K562 (cell line): ENCODE results near the gene SMCO3. TPM values are rescaled to one million over a fixed set of nuclear protein-coding genes. Genes with fewer than 3 reads are reported as not detected.

Experiments used
- ATAC-seq: fragments of 200-7000 bp; cut with Tn5 transposase; 3 replicates; pipeline ENCODE4 v1.9.1; 2020; ENCODE audit warnings: moderate library complexity
- BruUV-seq: library from RNA; stranded (reverse); fragments of 400-500 nt; replicated peaks from 2 replicates; lab custom pipeline; 2021; lab: Mats Ljungman, UMichigan
- CTCF ChIA-PET: fragments of 300-600 bp; formaldehyde crosslinking; extraction: SDS; loops from one replicate; lab custom pipeline; 2021; ENCODE audit warnings: low intra/inter-chr PET ratio; lab: Yijun Ruan, JAX
- POLR2A ChIA-PET: fragments of 300-600, 350-650 bp; sonication (Branson Sonifier 250); formaldehyde crosslinking; extraction: SDS; loops from one replicate; lab custom pipeline; 2021; ENCODE audit warnings: antibody characterized with exemption, inconsistent platforms; lab: Yijun Ruan, JAX
- DNase-seq, 4 experiments: peaks; one replicate each; pipeline versions ENCODE4 v3.0.0 to v3.0.0-alpha.2; 2011 to 2018; ENCODE audit warnings: low spot score in 3 of 4, mixed read lengths in 3 of 4; ENCODE audit errors: extremely low read depth in 1 of 4
- FAIRE-seq: peaks from 2 replicates; lab custom pipeline; 2011; peaks lifted over from hg19 to GRCh38; lab: Jason Lieb, UNC
- H2AFZ ChIP-seq: 2 replicates; pipeline ENCODE4 v1.6.0; 2011; ENCODE audit warnings: low read depth, low read length, control low read depth, inconsistent platforms
- H3K27ac ChIP-seq: fragments of 200-600 bp; 3 replicates; pipeline ENCODE4 v1.8.0; 2011; ENCODE audit warnings: low read depth, mild to moderate bottlenecking, control low read depth, inconsistent platforms, low read length, moderate library complexity, mixed read lengths; ENCODE audit errors: extremely low read depth
- H3K27me3 ChIP-seq, 2 experiments: fragments of 300-600 bp in 1 of 2; 2 replicates in 1 of 2; 3 replicates in 1 of 2; pipeline versions ENCODE4 v1.6.0 to v1.8.0; 2011; ENCODE audit warnings: inconsistent platforms in 2 of 2, low read length in 2 of 2, mild to moderate bottlenecking in 1 of 2, mixed read lengths in 1 of 2, moderate library complexity in 1 of 2; ENCODE audit not compliant: control insufficient read depth in 2 of 2, insufficient read depth in 2 of 2
- H3K36me3 ChIP-seq: fragments of 300-600 bp; 3 replicates; pipeline ENCODE4 v1.8.0; 2011; ENCODE audit warnings: mild to moderate bottlenecking, low read length, inconsistent platforms; ENCODE audit not compliant: control insufficient read depth, insufficient read depth
- H3K4me1 ChIP-seq, 2 experiments: fragments of 200-600 bp in 1 of 2; replicated peaks in 1 of 2; 2 replicates in 1 of 2; 3 replicates in 1 of 2; pipeline versions ENCODE4 v1.5.1 to v1.8.0; 2011; ENCODE audit warnings: inconsistent platforms in 2 of 2, low read length in 2 of 2, mild to moderate bottlenecking in 1 of 2, mixed read lengths in 1 of 2, moderate library complexity in 1 of 2; ENCODE audit not compliant: control insufficient read depth in 2 of 2, insufficient read depth in 2 of 2
- H3K4me2 ChIP-seq: 2 replicates; pipeline ENCODE4 v1.6.1; 2011; ENCODE audit warnings: low read length, control low read depth, inconsistent platforms, mixed read lengths; ENCODE audit not compliant: insufficient read depth
- H3K4me3 ChIP-seq: fragments of 200-600 bp; sonication (generic), shearing (Covaris generic); 2 replicates; pipeline ENCODE4 v1.5.1; 2016; ENCODE audit warnings: control low read depth, inconsistent platforms
- H3K79me2 ChIP-seq: fragments of 200-600 bp; 3 replicates; pipeline ENCODE4 v1.8.0; 2011; ENCODE audit warnings: low read length, inconsistent platforms; ENCODE audit not compliant: control insufficient read depth, insufficient read depth
- H3K9ac ChIP-seq, 2 experiments: 2 replicates each; pipeline versions ENCODE4 v1.6.0 to v1.6.1; 2011; ENCODE audit warnings: low read depth in 2 of 2, low read length in 2 of 2, control low read depth in 1 of 2, inconsistent platforms in 1 of 2, mild to moderate bottlenecking in 1 of 2, mixed read lengths in 1 of 2; ENCODE audit not compliant: insufficient read depth in 1 of 2
- H3K9me1 ChIP-seq: one replicate; pipeline ENCODE4 v1.6.0; 2011; ENCODE audit warnings: inconsistent platforms, mild to moderate bottlenecking, low read length, moderate library complexity; ENCODE audit not compliant: control insufficient read depth, insufficient read depth
- H3K9me3 ChIP-seq: replicated peaks from 2 replicates; pipeline ENCODE4 v1.5.1; 2011; ENCODE audit warnings: low read depth, low read length, inconsistent platforms; ENCODE audit not compliant: control insufficient read depth, insufficient read depth
- H4K20me1 ChIP-seq: replicated peaks from 2 replicates; pipeline ENCODE4 v1.6.1; 2011; ENCODE audit warnings: low read length, inconsistent platforms, mixed read lengths; ENCODE audit not compliant: control insufficient read depth, insufficient read depth
- ARNT ChIP-seq, 2 experiments: fragments of 450-650 bp; IDR thresholded peaks; 2 replicates each; pipeline ENCODE4 v1.6.1; 2016; ENCODE audit warnings: mild to moderate bottlenecking in 1 of 2
- CTCF ChIP-seq, 3 experiments: IDR thresholded peaks in 2 of 3; conservative IDR thresholded peaks in 1 of 3; 2 replicates each; pipeline ENCODE4 v1.5.1; 2011 to 2012; ENCODE audit warnings: low read length in 3 of 3, mild to moderate bottlenecking in 3 of 3, control low read depth in 2 of 3, improper control_type of control experiment in 1 of 3, inconsistent platforms in 1 of 3, low read depth in 1 of 3, mixed read lengths in 1 of 3, moderate library complexity in 1 of 3; ENCODE audit not compliant: insufficient read depth in 2 of 3
- DEAF1 ChIP-seq: fragments of 450-650 bp; formaldehyde crosslinking; IDR thresholded peaks from 2 replicates; pipeline ENCODE4 v1.4.0; 2020; ENCODE audit warnings: mild to moderate bottlenecking, moderate library complexity
- NCOA6 ChIP-seq: fragments of 450-650 bp; IDR thresholded peaks from 2 replicates; pipeline ENCODE4 v1.6.1; 2017; ENCODE audit warnings: mild to moderate bottlenecking
- RAD21 ChIP-seq, 2 experiments: fragments of 250-450 bp in 1 of 2; fragments of 450-650 bp in 1 of 2; sonication (Bioruptor Pico) in 1 of 2; formaldehyde crosslinking in 1 of 2; IDR thresholded peaks in 1 of 2; conservative IDR thresholded peaks in 1 of 2; 2 replicates each; pipeline versions ENCODE4 v1.4.0 to v1.8.0; 2020 to 2022; ENCODE audit warnings: mild to moderate bottlenecking in 2 of 2, moderate library complexity in 1 of 2
- SMC3 ChIP-seq: conservative IDR thresholded peaks from 2 replicates; pipeline ENCODE4 v1.6.1; 2011; ENCODE audit warnings: low read depth, low read length, improper control_type of control experiment; ENCODE audit not compliant: insufficient read depth
- WGBS: fragments of 100-300 bp; shearing (Covaris generic); methylation state at CpG from one replicate; pipeline ENCODE4 v1.1.6; 2016; ENCODE audit warnings: low coverage, mixed read lengths; ENCODE audit not compliant: insufficient coverage; ENCODE audit errors: missing lambda C conversion rate; 5-methylcytosine and 5-hydroxymethylcytosine counted together
- in situ Hi-C: fragments of 300-500 bp; cut with MboI; formaldehyde crosslinking; loops from 4 replicates; pipeline ENCODE4 v1.15.0; 2018; ENCODE audit warnings: inconsistent platforms, mixed read lengths
- intact Hi-C: fragments of 100-400 bp; cut with micrococcal nuclease; formaldehyde crosslinking; loops from 2 replicates; pipeline ENCODE4 v1.14.2; 2022
- polyA plus RNA-seq, 8 experiments: library from polyadenylated mRNA; depleted of rRNA in 4 of 8; stranded (reverse) in 5 of 8; unstranded in 3 of 8; fragments of >200 nt; fragmentation: Nextera tagmentation in 2 of 8; fragmentation: Illumina TruSeq in 1 of 8; extraction: Ambion mirVana in 2 of 8; extraction: Trizol in 1 of 8; gene quantifications; 2 replicates each; pipeline versions ENCODE4 v1.2.1 to v1.2.3, GENCODE V29; 2011 to 2014; ENCODE audit warnings: inconsistent platforms in 1 of 8, missing spikeins in 1 of 8
- total RNA-seq, 7 experiments: library from RNA; depleted of rRNA in 6 of 7; stranded (reverse); fragments of >200 nt in 6 of 7; fragmentation: Illumina TruSeq in 2 of 7; extraction: Trizol in 2 of 7; gene quantifications; 2 replicates each; pipeline versions ENCODE4 v1.2.1 to v1.2.3, GENCODE V29; 2011 to 2021; ENCODE audit warnings: low replicate concordance in 1 of 7
- TF ChIP-seq, protein P1 (sequence below), 2 experiments: fragments of 450-650 bp; formaldehyde crosslinking in 1 of 2; IDR thresholded peaks; 2 replicates each; pipeline versions ENCODE4 v1.4.0 to v1.6.1; 2014 to 2020; ENCODE audit warnings: mild to moderate bottlenecking in 2 of 2, borderline replicate concordance in 1 of 2, low read depth in 1 of 2

Gene SMCO3
- total and polyA plus RNA-seq, 9 of the 15 experiments (the other 6 are each of a cell fraction or from before 2014, with no cell fraction given), result 0.10 to 0.14 TPM; not detected in 7

DNA sequence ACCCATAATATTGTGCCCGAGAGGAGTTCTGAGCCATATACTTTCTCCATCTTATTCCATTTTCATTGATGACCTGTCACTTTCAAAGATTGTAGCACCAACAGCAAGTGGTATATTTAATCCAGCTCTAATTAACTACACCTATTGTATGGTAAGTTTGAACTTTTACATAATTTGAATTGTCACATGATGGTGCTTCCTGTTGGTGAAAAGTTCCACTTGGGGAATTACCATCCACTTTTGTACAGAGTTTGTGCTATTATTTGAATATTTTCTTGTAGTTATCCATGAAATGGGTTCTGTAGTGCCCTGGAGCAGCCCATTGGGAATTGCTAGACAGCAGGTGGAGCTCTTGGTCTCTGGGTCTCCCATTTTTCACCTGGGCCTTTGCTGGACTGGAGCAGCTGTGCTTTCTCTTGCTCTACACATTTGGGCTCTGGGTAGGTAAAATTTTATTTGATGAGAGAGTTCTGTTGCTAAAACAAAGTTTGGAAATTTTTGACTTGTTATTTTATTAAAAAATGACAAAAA lies 3.0 kb downstream of the SMCO3 start:
- BruUV-seq, result no TSS peak
- Histone ChIP-seq H3K27ac (no peak overlapping the region), H3K4me2 (no peak overlapping the region), H3K4me3 (no peak overlapping the region), H3K36me3 (no peaks in the 10 kb centered on the region), H3K9me1 (no peaks in the 10 kb centered on the region), H3K4me1 (no peaks in the 10 kb centered on the region), H2AFZ (no peak overlapping the region), H3K27me3 (no peaks in the 10 kb centered on the region), H3K79me2 (no peaks in the 10 kb centered on the region), H3K9me3 (no peaks in the 10 kb centered on the region), H3K9ac (no peak overlapping the region), H4K20me1 (no peaks in the 10 kb centered on the region)
- ATAC-seq, result peak; percentile 72
- CTCF ChIA-PET, result interaction anchor here (0.8 to 2.4 kb wide), 2 partner anchors 184 to 457 kb away, joined by 3 to 12 read pairs; no protein-coding TSS in a partner anchor
- in situ Hi-C loops (loop anchor here (25.0 kb wide), 1 partner anchor 1076 kb away; the partner anchor contains the start of gene STRAP), intact Hi-C loops (loop anchor here (10.0 kb wide), 1 partner anchor 184 kb away; no protein-coding TSS in a partner anchor)
- TF ChIP-seq SMC3 (0 out of 2 replicates have a peak, but pooled peaks have one; percentile 39), RAD21 (CRISPR knock-in tag; conservative IDR thresholded peaks at IDR 0.05 in 1 of 2, IDR thresholded peaks at IDR 0.05 in 1 of 2) (peak; percentile 71 to 75), CTCF (IDR thresholded peaks at IDR 0.05 in 2 of 3, conservative IDR thresholded peaks at IDR 0.05 in 1 of 3; ENCODE audit: insufficient read depth in 2 of 3, low read depth in 1 of 3, low read length in 3 of 3) (peak; percentile 40 to 56 (median 50)), DEAF1 (CRISPR knock-in tag) (peak; percentile 41; the same call in 1 of the 2 replicates), NCOA6 (no peak), ARNT (IDR thresholded peaks at IDR 0.05) (no peak)
- TF ChIP-seq, protein P1, sequence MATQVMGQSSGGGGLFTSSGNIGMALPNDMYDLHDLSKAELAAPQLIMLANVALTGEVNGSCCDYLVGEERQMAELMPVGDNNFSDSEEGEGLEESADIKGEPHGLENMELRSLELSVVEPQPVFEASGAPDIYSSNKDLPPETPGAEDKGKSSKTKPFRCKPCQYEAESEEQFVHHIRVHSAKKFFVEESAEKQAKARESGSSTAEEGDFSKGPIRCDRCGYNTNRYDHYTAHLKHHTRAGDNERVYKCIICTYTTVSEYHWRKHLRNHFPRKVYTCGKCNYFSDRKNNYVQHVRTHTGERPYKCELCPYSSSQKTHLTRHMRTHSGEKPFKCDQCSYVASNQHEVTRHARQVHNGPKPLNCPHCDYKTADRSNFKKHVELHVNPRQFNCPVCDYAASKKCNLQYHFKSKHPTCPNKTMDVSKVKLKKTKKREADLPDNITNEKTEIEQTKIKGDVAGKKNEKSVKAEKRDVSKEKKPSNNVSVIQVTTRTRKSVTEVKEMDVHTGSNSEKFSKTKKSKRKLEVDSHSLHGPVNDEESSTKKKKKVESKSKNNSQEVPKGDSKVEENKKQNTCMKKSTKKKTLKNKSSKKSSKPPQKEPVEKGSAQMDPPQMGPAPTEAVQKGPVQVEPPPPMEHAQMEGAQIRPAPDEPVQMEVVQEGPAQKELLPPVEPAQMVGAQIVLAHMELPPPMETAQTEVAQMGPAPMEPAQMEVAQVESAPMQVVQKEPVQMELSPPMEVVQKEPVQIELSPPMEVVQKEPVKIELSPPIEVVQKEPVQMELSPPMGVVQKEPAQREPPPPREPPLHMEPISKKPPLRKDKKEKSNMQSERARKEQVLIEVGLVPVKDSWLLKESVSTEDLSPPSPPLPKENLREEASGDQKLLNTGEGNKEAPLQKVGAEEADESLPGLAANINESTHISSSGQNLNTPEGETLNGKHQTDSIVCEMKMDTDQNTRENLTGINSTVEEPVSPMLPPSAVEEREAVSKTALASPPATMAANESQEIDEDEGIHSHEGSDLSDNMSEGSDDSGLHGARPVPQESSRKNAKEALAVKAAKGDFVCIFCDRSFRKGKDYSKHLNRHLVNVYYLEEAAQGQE (IDR thresholded peaks at IDR 0.05; ENCODE audit: borderline replicate concordance), result peak; percentile 41; the same call in 1 of the 2 replicates
- TF ChIP-seq, protein P1 (CRISPR knock-in tag; IDR thresholded peaks at IDR 0.05; ENCODE audit: low read depth), result no peak
- no peak for FAIRE-seq
- WGBS, result 13% methylated on average over 1 of the region's 1 CpG
- DNase-seq, result peak in 2 of 4 experiments; percentile 10 to 37
- POLR2A ChIA-PET, result no interaction called here
